GM19328 (cell line): Measurements from ENCODE around the gene THEMIS2.
"Not testable (repeated sequence)": the region's sequence is repeated elsewhere in the genome, so short reads cannot be mapped to it uniquely, and the experiment has no call there.

Source experiments
- ATAC-seq: cut with Tn5 transposase; IDR thresholded peaks from one replicate; pipeline ENCODE4 v1.9.1; 2021; ENCODE audit warnings: mild to moderate bottlenecking, moderate library complexity; ENCODE audit not compliant: unreplicated experiment

Gene THEMIS2

GRCh38 chr1:27872059-27872801 is at the start of gene THEMIS2:
THEMIS2 (plus strand) TSS chr1:27872544; CDS start chr1:27872572, 28 bp downstream.
- no peak for ATAC-seq

DNA sequence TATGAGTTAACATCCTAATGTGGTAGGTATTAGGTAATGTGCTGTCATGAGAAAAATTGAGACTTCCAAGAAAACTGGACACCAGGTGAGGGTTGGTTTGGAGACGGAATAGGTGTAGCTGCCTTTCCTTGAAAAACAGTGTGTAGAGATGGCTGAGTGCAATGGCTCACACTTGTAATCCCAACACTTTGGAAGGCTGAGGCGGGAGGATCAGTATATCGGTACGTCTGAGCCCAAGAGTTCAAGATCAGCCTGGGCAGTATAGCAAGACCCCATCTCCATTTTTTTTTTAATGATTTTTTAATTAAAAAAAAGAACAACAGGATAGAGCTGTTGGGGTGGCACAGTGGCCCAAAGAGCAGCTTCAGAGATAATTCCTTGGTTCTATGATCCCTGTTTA is 48.6 kb upstream of the THEMIS2 start:
- ATAC-seq, result no peak

- no peak for ATAC-seq
Measured at GRCh38 chr1:27824411-27824810, 47.9 kb upstream of the THEMIS2 start.

GRCh38 chr1:27829339-27829960 is 42.9 kb upstream of the THEMIS2 start:
- not testable (repeated sequence) for ATAC-seq

GRCh38 chr1:27830621-27831440 is 41.5 kb upstream of the THEMIS2 start, which contains the start of gene PPP1R8:
PPP1R8 (plus strand) TSS chr1:27830782; CDS start chr1:27830836, 54 bp downstream.
- peak; percentile 87 for ATAC-seq

DNA sequence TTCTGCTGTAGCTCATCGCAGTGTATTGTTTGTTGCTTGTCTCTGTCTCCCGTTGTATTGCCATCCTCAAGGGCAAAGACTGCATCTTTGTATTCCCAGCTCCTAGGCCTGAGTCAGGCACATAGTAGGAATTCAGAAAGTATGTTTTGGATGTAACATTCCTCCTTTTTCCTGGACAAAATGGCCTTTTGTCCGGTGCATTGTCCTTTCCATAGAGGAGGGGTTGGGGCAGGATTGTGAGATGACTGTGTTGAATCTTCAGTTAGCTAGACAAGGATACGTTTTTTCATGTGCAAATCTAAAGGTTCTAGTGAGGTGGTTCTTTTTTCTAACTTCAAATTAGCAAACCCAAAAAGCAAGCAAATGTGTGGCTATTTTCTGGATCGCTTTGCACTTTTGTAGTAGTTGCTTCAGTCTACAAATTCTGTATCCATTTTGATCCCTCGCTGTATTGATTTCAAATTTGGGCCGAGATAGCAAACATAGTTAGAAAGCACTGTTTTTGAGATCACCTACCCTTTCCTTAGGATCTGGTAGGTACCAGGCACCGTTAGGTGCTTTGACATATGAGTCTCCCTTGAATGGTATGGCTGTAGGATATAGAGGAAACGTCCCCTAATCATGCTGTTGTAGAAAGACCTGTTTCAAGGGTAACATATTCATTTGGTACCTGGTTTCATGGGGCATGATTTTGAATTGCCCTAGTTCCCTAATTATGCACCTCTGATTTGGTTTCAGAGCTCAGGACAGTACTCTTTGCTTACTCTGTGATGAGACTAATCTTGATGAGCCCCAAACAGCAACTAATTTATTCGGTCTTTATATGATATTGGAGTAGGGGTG is 40.6 kb upstream of the THEMIS2 start:
- ATAC-seq, result no peak

DNA sequence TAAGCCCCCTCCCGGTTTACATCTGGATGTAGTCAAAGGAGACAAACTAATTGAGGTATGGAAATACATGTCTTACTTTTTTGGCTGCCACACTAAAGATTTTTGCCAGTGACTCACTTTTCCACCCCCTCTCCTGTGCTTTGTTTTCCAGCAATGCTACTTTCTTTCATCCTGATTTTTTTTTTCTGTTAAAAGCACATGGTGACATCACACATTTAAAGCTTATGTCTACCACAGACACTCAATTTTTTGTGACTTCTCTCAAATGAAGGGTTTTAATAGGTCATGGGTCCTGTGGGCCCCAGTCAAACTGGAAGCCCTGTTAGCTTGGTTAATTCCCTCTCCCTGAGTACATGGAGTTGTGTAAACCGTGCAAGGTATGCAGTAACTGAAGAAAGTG is 39.6 kb upstream of the THEMIS2 start:
- ATAC-seq, result no peak

DNA sequence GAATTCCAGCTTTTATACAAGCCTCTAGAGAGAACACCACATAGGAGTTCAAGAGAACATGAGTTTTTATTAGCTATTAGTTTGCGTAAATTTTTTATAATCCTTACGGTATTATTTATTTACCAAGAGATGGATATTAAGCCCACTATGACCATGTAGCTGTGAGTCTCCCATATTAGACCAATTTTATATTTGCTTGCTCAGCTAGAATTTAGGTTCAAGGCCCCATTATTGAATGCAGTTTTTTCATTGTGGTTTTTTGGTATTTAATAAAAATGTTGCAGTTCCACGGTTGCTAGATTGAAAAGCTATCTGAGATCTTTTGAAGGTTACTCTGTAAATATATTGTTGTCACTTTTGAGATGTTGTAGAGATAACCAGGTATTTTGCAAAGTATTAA is 38.9 kb upstream of the THEMIS2 start:
- no peak for ATAC-seq

DNA sequence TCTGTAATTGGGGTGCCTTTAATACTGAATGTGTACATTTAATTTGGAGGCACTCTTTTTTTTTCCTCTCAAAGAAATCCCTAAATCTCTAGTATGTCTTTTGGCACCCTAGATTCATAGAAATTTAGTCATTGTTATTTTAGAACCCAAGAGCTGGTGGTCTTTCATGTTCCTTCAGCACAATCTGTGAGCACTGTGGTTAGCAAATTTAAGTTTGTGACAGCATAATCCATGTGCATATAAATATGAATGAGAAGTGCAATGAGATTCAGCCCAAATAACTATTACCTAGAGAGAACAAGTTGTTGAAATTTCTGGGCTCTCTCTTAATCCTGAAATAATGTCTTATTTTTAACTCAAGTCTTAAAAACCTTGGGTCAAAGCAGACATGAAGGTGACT is 37.3 kb upstream of the THEMIS2 start:
- no peak for ATAC-seq

GRCh38 chr1:27835501-27835900 is 36.8 kb upstream of the THEMIS2 start:
- ATAC-seq, result no peak

- no peak for ATAC-seq
Measured at GRCh38 chr1:27849951-27850350, 22.4 kb upstream of the THEMIS2 start.

DNA sequence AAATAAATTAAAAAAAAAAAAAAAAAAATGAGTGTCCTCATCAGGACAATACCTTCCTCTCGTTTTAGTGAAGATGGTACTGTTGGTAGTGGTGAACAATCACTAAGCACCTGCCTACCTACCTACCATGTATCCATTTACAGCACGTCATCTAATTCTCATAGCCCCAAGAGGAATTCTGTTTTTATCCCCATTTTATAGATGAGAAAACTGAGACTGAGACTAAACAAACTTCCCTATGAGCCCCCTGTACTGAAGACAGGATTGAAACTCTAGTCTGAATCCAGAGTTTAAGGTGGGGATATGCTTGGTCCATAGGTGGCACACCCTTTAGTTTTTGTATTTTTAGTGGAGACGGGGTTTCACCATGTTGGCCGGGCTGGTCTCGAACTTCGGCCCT is 17.3 kb upstream of the THEMIS2 start:
- ATAC-seq, result no peak

GRCh38 chr1:27856561-27857343 is 15.6 kb upstream of the THEMIS2 start:
- ATAC-seq, result no peak

GRCh38 chr1:27857552-27857951 is 14.8 kb upstream of the THEMIS2 start:
- not testable (repeated sequence) for ATAC-seq

DNA sequence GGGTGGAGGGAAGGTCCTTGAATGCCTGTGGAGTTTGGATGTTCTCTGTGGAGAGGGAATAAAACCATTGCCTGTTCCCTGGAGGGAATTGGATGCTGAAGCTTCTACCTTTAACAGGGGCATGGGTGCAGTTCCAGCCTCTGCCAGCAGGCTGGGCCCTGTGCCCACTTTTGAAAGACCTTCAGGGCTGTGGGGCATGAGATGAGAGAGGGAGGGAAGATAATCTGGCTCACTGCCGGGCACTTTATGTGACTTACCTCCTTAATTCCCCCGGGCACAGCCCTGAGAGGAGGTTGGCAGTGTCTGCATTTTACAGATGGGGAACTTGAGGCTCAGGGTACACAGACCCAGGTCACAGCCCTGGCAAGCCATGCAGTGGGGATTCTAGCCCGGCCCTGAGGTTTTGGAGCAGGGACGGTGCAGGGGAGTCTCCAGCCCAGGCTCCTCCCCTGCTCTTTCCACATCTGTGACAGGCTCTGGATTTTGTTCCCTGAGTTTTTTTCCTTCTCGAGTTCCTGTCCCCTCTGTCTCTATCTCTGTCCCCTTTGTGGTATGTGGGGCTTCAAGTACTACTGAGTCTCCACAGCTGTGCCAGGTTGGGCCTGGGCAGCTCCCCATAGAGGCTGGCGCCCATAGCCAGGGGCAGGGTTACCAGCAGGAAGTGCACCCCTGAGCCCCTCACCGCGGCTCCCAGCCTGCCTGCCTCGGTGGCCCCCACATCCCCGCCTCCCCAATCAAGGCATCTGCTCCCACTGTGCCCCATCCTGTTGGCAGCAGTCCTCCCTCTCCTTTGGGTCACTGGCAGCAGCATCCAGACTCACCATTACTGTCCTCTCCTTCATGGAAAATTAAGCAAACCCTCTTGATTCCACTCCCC is 14.0 kb upstream of the THEMIS2 start:
- no peak for ATAC-seq

GRCh38 chr1:27858949-27859576 is 13.3 kb upstream of the THEMIS2 start:
- no peak for ATAC-seq

DNA sequence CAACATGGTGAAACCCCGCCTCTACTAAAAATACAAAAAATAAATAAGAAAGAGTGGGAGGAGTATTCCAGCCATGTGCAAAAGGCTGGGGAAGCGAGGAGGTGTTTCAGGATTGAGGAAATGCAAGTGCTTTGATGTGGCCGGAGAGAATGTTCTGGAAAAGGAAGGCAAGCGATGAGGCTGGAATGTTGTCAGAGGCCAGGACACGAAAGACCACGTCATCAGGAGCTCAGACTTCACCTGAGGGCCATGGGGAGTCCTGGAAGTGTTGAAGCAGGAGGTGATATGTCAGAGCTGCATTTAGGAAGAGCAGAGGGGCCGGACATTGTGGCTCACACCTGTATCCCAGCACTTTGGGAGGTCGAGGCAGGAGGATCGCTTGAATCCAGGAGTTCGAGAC is 10.9 kb upstream of the THEMIS2 start:
- no peak for ATAC-seq

DNA sequence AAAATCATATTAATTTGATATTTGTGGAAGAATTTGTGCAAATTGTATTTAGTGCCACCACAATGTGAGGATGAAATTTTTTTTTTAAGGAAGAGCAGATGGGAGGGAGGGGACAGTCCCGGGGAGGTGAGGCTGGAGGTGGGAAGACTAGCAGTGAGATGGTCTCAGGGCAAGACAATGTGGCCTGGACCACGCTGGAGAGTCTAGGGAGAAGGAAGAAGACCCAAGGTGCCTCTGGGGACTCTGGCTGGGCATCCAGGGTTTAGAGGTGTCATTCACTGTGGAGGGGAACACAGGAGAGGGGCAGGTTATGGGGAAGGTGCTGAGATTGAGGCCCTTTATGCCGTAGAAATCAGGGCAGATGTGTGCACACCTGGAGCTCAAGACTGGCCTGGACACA is 10.3 kb upstream of the THEMIS2 start:
- ATAC-seq, result no peak
